ENCODE results near the gene OLFML2B. TPM values are rescaled to one million over a fixed set of nuclear protein-coding genes. Genes with fewer than 3 reads are reported as not detected.
"Not testable (repeated sequence)": the region's sequence is repeated elsewhere in the genome, so short reads cannot be mapped to it uniquely, and the experiment has no call there.

The OLFML2B gene
- total and polyA plus RNA-seq, 2 experiments from 2014 or later, result 1.2 to 2.9 TPM

DNA sequence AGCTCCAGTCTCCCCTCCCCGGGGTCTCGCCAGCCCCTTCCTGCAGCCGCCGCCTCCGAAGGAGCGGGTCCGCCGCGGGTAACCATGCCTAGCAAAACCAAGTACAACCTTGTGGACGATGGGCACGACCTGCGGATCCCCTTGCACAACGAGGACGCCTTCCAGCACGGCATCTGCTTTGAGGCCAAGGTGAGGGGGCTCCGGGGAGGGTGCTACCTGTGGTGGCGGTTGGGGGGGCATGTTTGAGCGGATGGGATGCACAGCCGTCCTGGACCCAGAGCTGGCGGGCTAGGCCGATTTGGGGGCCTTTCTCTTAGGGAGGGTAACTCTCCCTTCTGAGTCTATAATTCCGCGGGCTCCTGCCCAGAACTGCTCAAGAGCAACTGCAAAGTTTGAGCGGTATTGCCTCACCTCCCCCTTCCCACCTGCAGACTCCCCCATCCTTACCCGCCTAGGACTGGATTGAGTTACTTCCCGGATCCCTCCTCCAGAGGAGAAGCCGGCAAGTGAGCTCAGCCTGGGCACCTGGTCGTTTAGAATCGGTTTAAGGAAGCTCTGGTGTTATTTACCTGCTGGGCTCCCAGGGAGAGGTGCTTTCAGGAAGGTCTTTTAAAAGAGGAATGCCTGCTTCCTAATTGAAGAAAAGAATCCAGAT is 46.6 kb upstream of the OLFML2B start:
- WGBS (ENCODE audit: low lambda C conversion rate, missing lambda C conversion rate), result 1% methylated on average over 29 of the region's 29 CpGs
- H3K4me3 ChIP-seq, result peak overlapping the region; percentile 95
- peaks cover 39% of the 10 kb centered on the region for H3K79me2 ChIP-seq
- no peaks in the 10 kb centered on the region for H3K9me2 ChIP-seq (replicated peaks; ENCODE audit: insufficient read depth)
- peak overlapping the region; percentile 98 for H3K4me2 ChIP-seq
- H4K20me1 ChIP-seq (ENCODE audit: insufficient read depth, poor library complexity, severe bottlenecking), result no peaks in the 10 kb centered on the region
- H2AFZ ChIP-seq, result peak overlapping the region; percentile 57
- no peaks in the 10 kb centered on the region for H3K36me3 ChIP-seq (replicated peaks; ENCODE audit: insufficient read depth, low read depth)
- DNase-seq (ENCODE audit: low spot score), result peak; percentile 37
- H3K9me3 ChIP-seq (ENCODE audit: low read depth), result no peaks in the 10 kb centered on the region
- H3K4me1 ChIP-seq (ENCODE audit: insufficient read depth), result peaks cover 12% of the 10 kb centered on the region
- no peak for TF ChIP-seq CTCF (IDR thresholded peaks at IDR 0.05; ENCODE audit: poor library complexity)
- TF ChIP-seq EZH2 (IDR thresholded peaks at IDR 0.05; ENCODE audit: borderline replicate concordance), result no peak
- no peak for TF ChIP-seq EZH2phosphoT487 (IDR thresholded peaks at IDR 0.05; ENCODE audit: low read depth, severe bottlenecking, unreplicated experiment)
- H3K27ac ChIP-seq, result peak overlapping the region; percentile 83
- no peaks in the 10 kb centered on the region for H3K27me3 ChIP-seq

GRCh38 chr1:162069334-162070093 is 45.8 kb upstream of the OLFML2B start, which contains the start of gene NOS1AP:
Gene NOS1AP (plus strand): TSS chr1:162069691. CDS start chr1:162070178, 487 bp downstream.
- Histone ChIP-seq H3K79me2 (peaks cover 36% of the 10 kb centered on the region), H3K27ac (peak within 1 kb of the TSS; percentile 83), H3K9me2 (replicated peaks; ENCODE audit: insufficient read depth) (no peaks in the 10 kb centered on the region), H3K27me3 (no peaks in the 10 kb centered on the region), H4K20me1 (ENCODE audit: insufficient read depth, poor library complexity, severe bottlenecking) (no peaks in the 10 kb centered on the region), H3K4me3 (peak within 1 kb of the TSS; percentile 95), H2AFZ (peak within 1 kb of the TSS; percentile 57), H3K4me2 (peak within 1 kb of the TSS; percentile 98), H3K4me1 (ENCODE audit: insufficient read depth) (peaks cover 12% of the 10 kb centered on the region), H3K9me3 (ENCODE audit: low read depth) (no peaks in the 10 kb centered on the region), H3K36me3 (replicated peaks; ENCODE audit: insufficient read depth, low read depth) (no peaks in the 10 kb centered on the region)
- no peak for TF ChIP-seq EZH2phosphoT487 (IDR thresholded peaks at IDR 0.05; ENCODE audit: low read depth, severe bottlenecking, unreplicated experiment)
- TF ChIP-seq EZH2 (IDR thresholded peaks at IDR 0.05; ENCODE audit: borderline replicate concordance), result no peak
- no peak for TF ChIP-seq CTCF (IDR thresholded peaks at IDR 0.05; ENCODE audit: poor library complexity)
- peak; percentile 93 for DNase-seq (ENCODE audit: low spot score)
- 1% methylated on average over 35 of the region's 95 CpGs for WGBS (ENCODE audit: low lambda C conversion rate, missing lambda C conversion rate)

GRCh38 chr1:162068301-162068700 is 44.6 kb upstream of the OLFML2B start:
- TF ChIP-seq EZH2phosphoT487 (IDR thresholded peaks at IDR 0.05; ENCODE audit: low read depth, severe bottlenecking, unreplicated experiment) (no peak), EZH2 (IDR thresholded peaks at IDR 0.05; ENCODE audit: borderline replicate concordance) (no peak)
- Histone ChIP-seq H3K27me3 (no peaks in the 10 kb centered on the region), H3K27ac (no peak overlapping the region), H3K79me2 (peaks cover 25% of the 10 kb centered on the region), H2AFZ (no peak overlapping the region), H3K36me3 (replicated peaks; ENCODE audit: insufficient read depth, low read depth) (no peaks in the 10 kb centered on the region), H3K4me3 (no peak overlapping the region), H3K9me3 (ENCODE audit: low read depth) (no peaks in the 10 kb centered on the region), H3K4me2 (no peak overlapping the region), H3K4me1 (ENCODE audit: insufficient read depth) (peaks cover 18% of the 10 kb centered on the region), H4K20me1 (ENCODE audit: insufficient read depth, poor library complexity, severe bottlenecking) (no peaks in the 10 kb centered on the region), H3K9me2 (replicated peaks; ENCODE audit: insufficient read depth) (no peaks in the 10 kb centered on the region)
- 94% methylated on average over 4 of the region's 4 CpGs for WGBS (ENCODE audit: low lambda C conversion rate, missing lambda C conversion rate)
- no peak for DNase-seq (ENCODE audit: low spot score)

GRCh38 chr1:162067466-162067865 is 43.8 kb upstream of the OLFML2B start:
- no peaks in the 10 kb centered on the region for H3K27me3 ChIP-seq
- no peaks in the 10 kb centered on the region for H3K9me2 ChIP-seq (replicated peaks; ENCODE audit: insufficient read depth)
- H3K4me1 ChIP-seq (ENCODE audit: insufficient read depth), result peaks cover 24% of the 10 kb centered on the region
- DNase-seq (ENCODE audit: low spot score), result no peak
- H3K9me3 ChIP-seq (ENCODE audit: low read depth), result no peaks in the 10 kb centered on the region
- WGBS (ENCODE audit: low lambda C conversion rate, missing lambda C conversion rate), result 45% methylated on average over 1 of the region's 1 CpG
- H2AFZ ChIP-seq, result no peak overlapping the region
- H3K4me3 ChIP-seq, result no peak overlapping the region
- TF ChIP-seq EZH2phosphoT487 (IDR thresholded peaks at IDR 0.05; ENCODE audit: low read depth, severe bottlenecking, unreplicated experiment) (no peak), EZH2 (IDR thresholded peaks at IDR 0.05; ENCODE audit: borderline replicate concordance) (no peak), CTCF (IDR thresholded peaks at IDR 0.05; ENCODE audit: poor library complexity) (no peak)
- H3K4me2 ChIP-seq, result no peak overlapping the region
- peaks cover 20% of the 10 kb centered on the region for H3K79me2 ChIP-seq
- no peaks in the 10 kb centered on the region for H4K20me1 ChIP-seq (ENCODE audit: insufficient read depth, poor library complexity, severe bottlenecking)
- no peak overlapping the region for H3K27ac ChIP-seq
- no peaks in the 10 kb centered on the region for H3K36me3 ChIP-seq (replicated peaks; ENCODE audit: insufficient read depth, low read depth)

- H2AFZ ChIP-seq; H3K4me3 ChIP-seq; H3K9me2 ChIP-seq (replicated peaks; ENCODE audit: insufficient read depth); DNase-seq (ENCODE audit: low spot score); H3K9me3 ChIP-seq (ENCODE audit: low read depth); H3K36me3 ChIP-seq (replicated peaks; ENCODE audit: insufficient read depth, low read depth); H3K27me3 ChIP-seq; H3K4me2 ChIP-seq; H4K20me1 ChIP-seq (ENCODE audit: insufficient read depth, poor library complexity, severe bottlenecking); H3K27ac ChIP-seq: not testable (repeated sequence)
- peaks cover 15% of the 10 kb centered on the region for H3K79me2 ChIP-seq
- H3K4me1 ChIP-seq (ENCODE audit: insufficient read depth), result peaks cover 24% of the 10 kb centered on the region
- WGBS (ENCODE audit: low lambda C conversion rate, missing lambda C conversion rate), result 75% methylated on average over 4 of the region's 4 CpGs
Measured at GRCh38 chr1:162066836-162067235, 43.2 kb upstream of the OLFML2B start.

Measured in hepatocyte (in vitro differentiated cells).